Epithelial cell of proximal tubule (primary cell): ENCODE results near the gene PSMB5. TPM values are rescaled to one million over a fixed set of nuclear protein-coding genes. Genes with fewer than 3 reads are reported as not detected.
"Not testable (repeated sequence)": the region's sequence is repeated elsewhere in the genome, so short reads cannot be mapped to it uniquely, and the experiment has no call there.

Experiments
- DNase-seq: peaks from one replicate; pipeline ENCODE4 v3.0.0-alpha.2; 2011; ENCODE audit warnings: low read depth
- H3K4me3 ChIP-seq: 2 replicates; pipeline ENCODE4 v1.5.1; 2011; ENCODE audit warnings: low read depth, mild to moderate bottlenecking, low read length
- CTCF ChIP-seq: conservative IDR thresholded peaks from 2 replicates; pipeline ENCODE4 v1.5.1; 2012; ENCODE audit warnings: low read depth, mild to moderate bottlenecking, low read length
- total RNA-seq: library from RNA; depleted of rRNA; stranded (reverse); fragments of >200 nt; gene quantifications from 2 replicates; pipeline ENCODE4 v1.2.3, GENCODE V29; 2015

The PSMB5 gene
- total RNA-seq, 1 donor from 2014 or later, result 388 TPM

DNA sequence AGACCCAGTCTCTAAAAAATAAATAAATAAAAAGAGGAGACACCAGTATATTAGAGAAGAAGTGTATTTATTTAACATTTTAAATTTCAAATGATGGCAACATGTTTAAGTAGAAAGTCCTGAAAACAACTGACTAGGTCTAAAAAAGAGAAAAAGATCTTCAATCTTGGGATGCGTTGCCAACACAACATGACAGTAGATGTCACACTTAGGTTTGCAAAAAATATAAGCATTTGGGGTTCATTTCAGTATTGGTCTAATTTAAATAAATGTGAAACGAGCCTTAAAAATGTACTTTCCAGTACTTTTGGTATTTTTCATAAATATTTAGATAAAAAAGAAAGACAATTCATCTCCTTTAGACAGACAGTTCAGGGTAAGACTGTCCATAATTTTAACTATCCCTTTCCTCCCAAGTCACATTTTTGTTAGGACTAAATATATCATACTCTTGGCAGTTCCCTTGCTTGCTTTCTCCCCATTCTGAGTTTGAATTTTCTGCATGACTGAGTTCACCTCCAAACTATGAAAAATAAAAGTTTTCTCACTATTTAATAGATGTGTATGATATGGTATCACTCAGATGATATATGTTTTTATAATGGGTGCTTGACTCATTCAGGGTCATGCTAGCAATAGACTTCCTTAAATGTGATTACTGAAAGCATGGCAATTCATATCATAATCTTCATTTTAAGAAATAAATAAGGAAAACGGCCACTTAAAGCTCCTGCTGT is 29.1 kb downstream of the PSMB5 start:
- no peak for DNase-seq
- peak overlapping the region; percentile 84 for H3K4me3 ChIP-seq
- TF ChIP-seq CTCF, result no peak

DNA sequence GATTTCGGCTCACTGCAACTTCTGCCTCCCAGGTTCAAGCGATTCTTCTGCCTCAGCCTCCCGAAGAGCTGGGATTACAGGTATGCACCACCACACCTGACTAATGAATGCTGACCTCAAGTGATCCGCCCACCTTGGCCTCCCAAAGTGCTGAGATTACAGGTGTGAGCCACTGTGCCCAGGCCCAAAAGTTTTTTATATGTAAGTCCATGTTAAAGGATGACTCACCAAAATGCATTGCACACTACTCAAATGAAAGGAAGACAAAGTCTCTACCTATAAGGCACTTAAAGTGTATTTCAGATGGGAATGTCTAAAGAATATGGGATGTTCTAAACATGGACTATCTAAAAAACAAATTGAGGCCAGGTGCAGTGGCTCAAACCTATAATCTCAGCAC is 30.4 kb downstream of the PSMB5 start:
- not testable (repeated sequence) for DNase-seq, H3K4me3 ChIP-seq

DNA sequence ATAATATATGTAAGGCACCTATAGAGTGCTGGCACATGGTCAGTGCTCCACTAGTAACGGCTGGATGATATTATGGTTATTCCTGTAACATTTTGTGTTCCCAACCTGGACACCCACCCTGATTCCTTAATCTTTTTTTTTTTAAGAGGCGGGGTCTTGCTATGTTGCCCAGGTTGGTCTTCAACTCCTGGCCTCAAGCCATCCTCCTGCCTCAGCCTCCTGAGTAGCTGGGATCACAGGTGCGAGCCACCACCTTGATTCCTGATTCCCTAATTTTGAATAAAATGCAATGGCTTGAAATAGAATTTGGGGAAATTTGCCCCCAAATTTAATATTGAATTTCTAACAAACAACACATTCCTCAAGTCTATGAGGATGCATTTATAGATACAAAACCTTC is 32.1 kb downstream of the PSMB5 start:
- no peak overlapping the region for H3K4me3 ChIP-seq
- no peak for DNase-seq
- no peak for TF ChIP-seq CTCF

- H3K4me3 ChIP-seq, result no peak overlapping the region
- no peak for DNase-seq
- no peak for TF ChIP-seq CTCF
Observed at GRCh38 chr14:23000860-23001259, 33.8 kb downstream of the PSMB5 start.

DNA sequence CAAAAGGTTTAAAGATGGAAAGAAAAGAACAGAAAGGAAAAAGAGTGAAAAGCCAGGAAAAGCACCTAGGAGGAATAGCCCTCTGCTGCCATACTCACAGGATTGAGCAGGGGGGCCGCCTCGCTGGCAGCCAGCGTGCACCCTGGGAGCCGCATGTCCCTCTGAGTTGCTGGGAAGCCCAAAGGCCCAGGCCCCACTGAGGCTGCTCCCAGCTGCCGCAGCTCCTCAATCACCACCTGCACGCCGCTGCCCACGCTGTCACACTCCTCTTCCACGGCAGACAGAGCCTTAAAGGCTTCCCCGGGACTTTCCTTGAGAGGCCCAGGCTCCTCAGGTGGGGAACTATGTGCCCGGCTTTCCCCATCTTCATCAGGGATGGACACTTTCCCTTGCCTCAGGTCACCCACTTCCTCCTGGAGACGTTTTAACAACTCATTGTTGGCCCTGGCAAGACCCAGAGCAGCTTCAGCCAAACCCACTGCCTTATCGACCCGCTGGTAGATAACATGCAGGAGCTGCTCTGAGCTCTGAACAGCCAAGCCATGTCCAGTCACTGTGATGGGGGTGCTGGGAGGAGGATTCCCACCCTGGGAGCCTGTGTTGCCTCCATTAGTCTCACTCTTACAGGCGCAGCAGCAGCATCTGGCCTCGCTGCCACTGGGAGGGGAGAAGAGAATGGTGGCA is 36.2 kb downstream of the PSMB5 start:
- no peak for TF ChIP-seq CTCF
- no peak for DNase-seq
- H3K4me3 ChIP-seq, result no peak overlapping the region

DNA sequence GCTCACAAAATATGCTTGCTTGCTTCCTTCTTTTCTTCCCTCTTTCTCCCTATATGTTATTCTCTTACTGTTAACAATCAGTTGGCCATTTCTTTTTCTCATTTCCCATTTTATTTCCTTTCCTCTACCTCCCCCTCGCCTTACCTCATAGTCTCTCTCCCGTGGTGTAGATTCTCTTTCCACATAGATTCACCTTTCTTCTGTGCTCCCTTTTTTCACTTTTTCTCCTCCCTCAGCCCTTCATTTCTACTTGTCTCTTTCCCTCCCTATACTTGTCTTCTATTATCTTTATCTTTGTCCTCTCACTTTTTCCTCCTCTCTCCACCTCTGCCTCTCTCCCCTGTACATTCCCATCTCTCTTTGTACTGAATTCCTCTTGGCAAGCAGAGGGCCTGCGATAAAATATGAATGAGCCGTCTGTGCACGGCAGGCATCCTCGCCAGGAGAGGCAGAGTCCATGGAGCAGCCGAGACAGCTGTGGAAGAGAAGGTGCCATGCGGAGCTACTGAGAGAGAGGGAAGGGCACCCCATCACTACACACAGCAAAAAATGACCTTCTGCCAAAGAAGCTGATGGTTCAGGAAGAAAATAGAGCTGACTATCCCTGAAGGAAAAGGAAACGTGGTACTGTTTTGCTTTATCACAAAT is 36.9 kb downstream of the PSMB5 start:
- no peak overlapping the region for H3K4me3 ChIP-seq
- no peak for DNase-seq
- TF ChIP-seq CTCF, result no peak

- no peak for TF ChIP-seq CTCF
- H3K4me3 ChIP-seq, result no peak overlapping the region
- no peak for DNase-seq
Observed at GRCh38 chr14:22996768-22997654, 37.7 kb downstream of the PSMB5 start.
